ENCODE data around the gene VRK1.

VRK1 gene

DNA sequence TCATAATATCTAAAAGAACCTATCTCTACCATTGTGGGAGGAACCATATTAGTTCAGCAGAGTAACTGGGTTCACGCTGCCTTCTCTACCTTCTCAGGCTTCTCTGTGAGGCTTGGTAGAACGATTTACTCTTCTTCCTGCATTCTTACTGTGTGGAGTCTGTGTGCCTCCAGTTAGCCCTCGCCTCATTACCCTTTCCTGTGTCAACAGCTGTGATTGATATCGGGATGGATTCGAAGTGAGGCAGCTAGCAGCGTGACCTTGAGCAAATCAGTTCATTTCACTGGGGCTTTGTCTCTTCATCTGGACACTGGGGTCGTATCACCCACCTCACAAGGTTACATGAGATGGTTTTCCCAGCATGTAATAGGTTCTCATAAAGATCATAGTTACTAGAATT lies 4.6 kb upstream of the VRK1 start:
- no peak for TF ChIP-seq ARNTL (CRISPR knock-in tag; IDR thresholded peaks at IDR 0.05; ENCODE audit: borderline replicate concordance, low read depth)
- no peak for TF ChIP-seq CSDC2 (CRISPR knock-in tag; IDR thresholded peaks at IDR 0.05)
- TF ChIP-seq, protein P1, sequence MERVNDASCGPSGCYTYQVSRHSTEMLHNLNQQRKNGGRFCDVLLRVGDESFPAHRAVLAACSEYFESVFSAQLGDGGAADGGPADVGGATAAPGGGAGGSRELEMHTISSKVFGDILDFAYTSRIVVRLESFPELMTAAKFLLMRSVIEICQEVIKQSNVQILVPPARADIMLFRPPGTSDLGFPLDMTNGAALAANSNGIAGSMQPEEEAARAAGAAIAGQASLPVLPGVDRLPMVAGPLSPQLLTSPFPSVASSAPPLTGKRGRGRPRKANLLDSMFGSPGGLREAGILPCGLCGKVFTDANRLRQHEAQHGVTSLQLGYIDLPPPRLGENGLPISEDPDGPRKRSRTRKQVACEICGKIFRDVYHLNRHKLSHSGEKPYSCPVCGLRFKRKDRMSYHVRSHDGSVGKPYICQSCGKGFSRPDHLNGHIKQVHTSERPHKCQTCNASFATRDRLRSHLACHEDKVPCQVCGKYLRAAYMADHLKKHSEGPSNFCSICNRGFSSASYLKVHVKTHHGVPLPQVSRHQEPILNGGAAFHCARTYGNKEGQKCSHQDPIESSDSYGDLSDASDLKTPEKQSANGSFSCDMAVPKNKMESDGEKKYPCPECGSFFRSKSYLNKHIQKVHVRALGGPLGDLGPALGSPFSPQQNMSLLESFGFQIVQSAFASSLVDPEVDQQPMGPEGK (CRISPR knock-in tag; IDR thresholded peaks at IDR 0.05; ENCODE audit: borderline replicate concordance) = no peak
- no peak for TF ChIP-seq SNAI2 (CRISPR knock-in tag; IDR thresholded peaks at IDR 0.05)
- TF ChIP-seq ZFP3 (CRISPR knock-in tag; IDR thresholded peaks at IDR 0.05) = no peak
- no peak for TF ChIP-seq ZNF565 (CRISPR knock-in tag; conservative IDR thresholded peaks at IDR 0.05; ENCODE audit: low read depth)
- no peak for TF ChIP-seq GLIS3 (CRISPR knock-in tag; IDR thresholded peaks at IDR 0.05)
- TF ChIP-seq, protein P2, sequence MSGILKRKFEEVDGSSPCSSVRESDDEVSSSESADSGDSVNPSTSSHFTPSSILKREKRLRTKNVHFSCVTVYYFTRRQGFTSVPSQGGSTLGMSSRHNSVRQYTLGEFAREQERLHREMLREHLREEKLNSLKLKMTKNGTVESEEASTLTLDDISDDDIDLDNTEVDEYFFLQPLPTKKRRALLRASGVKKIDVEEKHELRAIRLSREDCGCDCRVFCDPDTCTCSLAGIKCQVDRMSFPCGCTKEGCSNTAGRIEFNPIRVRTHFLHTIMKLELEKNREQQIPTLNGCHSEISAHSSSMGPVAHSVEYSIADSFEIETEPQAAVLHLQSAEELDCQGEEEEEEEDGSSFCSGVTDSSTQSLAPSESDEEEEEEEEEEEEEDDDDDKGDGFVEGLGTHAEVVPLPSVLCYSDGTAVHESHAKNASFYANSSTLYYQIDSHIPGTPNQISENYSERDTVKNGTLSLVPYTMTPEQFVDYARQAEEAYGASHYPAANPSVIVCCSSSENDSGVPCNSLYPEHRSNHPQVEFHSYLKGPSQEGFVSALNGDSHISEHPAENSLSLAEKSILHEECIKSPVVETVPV (CRISPR knock-in tag; IDR thresholded peaks at IDR 0.05) = no peak
- ATAC-seq = no peak

DNA sequence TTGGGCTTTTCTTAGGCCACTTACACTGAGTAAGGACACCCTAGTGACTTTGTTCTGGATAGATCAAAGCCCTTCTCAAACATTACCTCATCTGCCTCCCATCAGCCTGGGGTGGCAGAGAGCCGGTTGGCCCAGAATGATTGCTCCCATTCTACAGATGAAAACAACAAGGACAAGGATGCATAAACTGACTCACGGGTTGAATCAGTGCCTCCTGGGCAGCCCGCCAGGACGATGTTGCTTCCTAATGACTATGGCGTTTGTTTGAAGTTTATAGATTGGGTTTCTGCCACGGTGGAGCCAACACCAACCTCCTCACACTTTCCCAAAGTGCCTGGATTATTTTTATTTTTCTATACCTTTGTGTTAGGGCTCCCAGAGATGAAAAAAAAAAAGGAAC lies 3.6 kb upstream of the VRK1 start:
- TF ChIP-seq ISL1 (CRISPR knock-in tag; IDR thresholded peaks at IDR 0.05) = no peak
- TF ChIP-seq RARB (CRISPR knock-in tag; IDR thresholded peaks at IDR 0.05) = no peak
- no peak for TF ChIP-seq ZNF565 (CRISPR knock-in tag; conservative IDR thresholded peaks at IDR 0.05; ENCODE audit: low read depth)
- TF ChIP-seq, protein P2 (CRISPR knock-in tag; IDR thresholded peaks at IDR 0.05) = no peak
- TF ChIP-seq, protein P3, sequence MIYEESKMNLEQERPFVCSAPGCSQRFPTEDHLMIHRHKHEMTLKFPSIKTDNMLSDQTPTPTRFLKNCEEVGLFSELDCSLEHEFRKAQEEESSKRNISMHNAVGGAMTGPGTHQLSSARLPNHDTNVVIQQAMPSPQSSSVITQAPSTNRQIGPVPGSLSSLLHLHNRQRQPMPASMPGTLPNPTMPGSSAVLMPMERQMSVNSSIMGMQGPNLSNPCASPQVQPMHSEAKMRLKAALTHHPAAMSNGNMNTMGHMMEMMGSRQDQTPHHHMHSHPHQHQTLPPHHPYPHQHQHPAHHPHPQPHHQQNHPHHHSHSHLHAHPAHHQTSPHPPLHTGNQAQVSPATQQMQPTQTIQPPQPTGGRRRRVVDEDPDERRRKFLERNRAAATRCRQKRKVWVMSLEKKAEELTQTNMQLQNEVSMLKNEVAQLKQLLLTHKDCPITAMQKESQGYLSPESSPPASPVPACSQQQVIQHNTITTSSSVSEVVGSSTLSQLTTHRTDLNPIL (CRISPR knock-in tag; IDR thresholded peaks at IDR 0.05; ENCODE audit: low read depth) = no peak
- no peak for TF ChIP-seq ZNF8 (CRISPR knock-in tag; IDR thresholded peaks at IDR 0.05)
- ATAC-seq = no peak

DNA sequence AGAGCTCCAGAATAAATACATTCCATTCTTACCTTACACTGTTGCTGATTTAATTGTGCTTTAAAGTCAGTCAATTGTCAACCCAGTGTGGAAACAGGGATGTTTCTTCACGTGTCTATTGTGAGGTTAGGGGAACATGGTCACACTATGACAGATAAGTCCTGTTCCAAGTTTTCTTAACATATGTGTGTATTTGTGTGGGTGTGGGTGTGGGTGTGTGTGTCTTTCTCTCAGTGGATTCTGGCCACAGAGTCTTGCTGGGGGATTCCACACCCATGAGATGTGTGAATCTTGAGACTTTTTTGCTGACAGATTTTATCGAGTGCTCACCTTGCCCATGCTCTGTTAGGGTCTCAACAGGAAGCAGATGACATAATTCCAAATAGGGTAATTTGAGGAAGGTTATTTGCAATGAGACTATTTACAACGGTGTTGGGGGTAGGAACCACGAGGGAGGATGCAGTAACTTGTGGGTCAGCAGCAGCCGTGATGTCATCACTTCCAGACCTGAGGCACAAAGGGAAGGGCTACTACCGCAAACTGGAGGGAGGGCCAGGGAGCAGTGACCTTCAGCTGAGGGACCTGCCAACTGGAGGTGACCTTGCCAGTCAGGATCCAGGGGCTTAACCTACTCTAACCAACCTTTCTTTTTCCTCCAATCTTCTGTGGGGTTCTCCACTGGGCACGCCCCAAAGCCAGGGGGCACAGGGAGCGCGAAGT lies 1.9 kb upstream of the VRK1 start:
- no peak for ATAC-seq

DNA sequence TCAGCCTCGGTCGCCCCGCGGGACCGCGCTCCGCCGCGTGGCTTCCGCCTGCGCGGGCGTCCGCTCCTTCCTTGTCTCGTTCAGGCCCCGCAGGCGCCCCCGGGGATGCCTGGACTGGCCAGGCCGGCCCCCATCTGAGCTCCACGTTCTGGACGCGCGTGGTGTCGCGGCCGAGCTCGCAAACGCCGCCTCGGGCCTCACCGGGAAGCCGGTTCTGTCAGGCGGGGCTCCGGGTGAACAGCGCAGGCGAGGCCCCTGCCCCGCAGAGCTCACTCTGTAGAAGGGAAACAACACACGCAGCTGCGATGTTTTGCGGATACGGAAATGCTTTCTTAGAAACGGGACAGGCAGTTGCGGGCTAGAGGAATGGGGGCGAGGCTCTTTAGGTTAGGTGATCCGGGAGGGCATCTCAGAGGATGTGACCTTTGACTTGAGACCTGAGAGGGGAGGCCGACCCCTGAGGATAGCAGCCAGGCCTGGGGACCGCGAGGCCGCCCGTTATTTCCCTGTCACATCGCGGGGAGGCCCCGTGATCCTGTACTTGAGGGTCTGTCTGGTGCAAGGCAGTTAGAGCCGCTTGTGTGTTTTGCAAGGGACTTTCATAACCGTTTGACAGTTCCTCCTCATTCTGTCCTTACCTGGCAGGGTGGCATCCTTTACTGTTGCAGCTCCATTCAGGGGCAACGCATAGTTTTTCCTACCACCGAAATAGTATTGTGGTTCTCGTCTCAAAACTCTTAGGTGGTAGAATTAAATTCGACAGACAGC lies 584 bp downstream of the VRK1 start:
- peak; percentile 9 for ATAC-seq
- no peak for TF ChIP-seq PPARA (CRISPR knock-in tag; IDR thresholded peaks at IDR 0.05; ENCODE audit: borderline replicate concordance)
- TF ChIP-seq, protein P4, sequence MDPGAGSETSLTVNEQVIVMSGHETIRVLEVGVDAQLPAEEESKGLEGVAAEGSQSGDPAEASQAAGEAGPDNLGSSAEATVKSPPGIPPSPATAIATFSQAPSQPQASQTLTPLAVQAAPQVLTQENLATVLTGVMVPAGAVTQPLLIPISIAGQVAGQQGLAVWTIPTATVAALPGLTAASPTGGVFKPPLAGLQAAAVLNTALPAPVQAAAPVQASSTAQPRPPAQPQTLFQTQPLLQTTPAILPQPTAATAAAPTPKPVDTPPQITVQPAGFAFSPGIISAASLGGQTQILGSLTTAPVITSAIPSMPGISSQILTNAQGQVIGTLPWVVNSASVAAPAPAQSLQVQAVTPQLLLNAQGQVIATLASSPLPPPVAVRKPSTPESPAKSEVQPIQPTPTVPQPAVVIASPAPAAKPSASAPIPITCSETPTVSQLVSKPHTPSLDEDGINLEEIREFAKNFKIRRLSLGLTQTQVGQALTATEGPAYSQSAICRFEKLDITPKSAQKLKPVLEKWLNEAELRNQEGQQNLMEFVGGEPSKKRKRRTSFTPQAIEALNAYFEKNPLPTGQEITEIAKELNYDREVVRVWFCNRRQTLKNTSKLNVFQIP (CRISPR knock-in tag; IDR thresholded peaks at IDR 0.05; ENCODE audit: borderline replicate concordance, low read depth) = no peak
- TF ChIP-seq, protein P5, sequence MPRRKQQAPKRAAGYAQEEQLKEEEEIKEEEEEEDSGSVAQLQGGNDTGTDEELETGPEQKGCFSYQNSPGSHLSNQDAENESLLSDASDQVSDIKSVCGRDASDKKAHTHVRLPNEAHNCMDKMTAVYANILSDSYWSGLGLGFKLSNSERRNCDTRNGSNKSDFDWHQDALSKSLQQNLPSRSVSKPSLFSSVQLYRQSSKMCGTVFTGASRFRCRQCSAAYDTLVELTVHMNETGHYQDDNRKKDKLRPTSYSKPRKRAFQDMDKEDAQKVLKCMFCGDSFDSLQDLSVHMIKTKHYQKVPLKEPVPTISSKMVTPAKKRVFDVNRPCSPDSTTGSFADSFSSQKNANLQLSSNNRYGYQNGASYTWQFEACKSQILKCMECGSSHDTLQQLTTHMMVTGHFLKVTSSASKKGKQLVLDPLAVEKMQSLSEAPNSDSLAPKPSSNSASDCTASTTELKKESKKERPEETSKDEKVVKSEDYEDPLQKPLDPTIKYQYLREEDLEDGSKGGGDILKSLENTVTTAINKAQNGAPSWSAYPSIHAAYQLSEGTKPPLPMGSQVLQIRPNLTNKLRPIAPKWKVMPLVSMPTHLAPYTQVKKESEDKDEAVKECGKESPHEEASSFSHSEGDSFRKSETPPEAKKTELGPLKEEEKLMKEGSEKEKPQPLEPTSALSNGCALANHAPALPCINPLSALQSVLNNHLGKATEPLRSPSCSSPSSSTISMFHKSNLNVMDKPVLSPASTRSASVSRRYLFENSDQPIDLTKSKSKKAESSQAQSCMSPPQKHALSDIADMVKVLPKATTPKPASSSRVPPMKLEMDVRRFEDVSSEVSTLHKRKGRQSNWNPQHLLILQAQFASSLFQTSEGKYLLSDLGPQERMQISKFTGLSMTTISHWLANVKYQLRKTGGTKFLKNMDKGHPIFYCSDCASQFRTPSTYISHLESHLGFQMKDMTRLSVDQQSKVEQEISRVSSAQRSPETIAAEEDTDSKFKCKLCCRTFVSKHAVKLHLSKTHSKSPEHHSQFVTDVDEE (CRISPR knock-in tag; IDR thresholded peaks at IDR 0.05) = no peak
- TF ChIP-seq ZFP3 (CRISPR knock-in tag; IDR thresholded peaks at IDR 0.05) = no peak
- TF ChIP-seq, protein P1 (CRISPR knock-in tag; IDR thresholded peaks at IDR 0.05; ENCODE audit: borderline replicate concordance) = no peak
- TF ChIP-seq SNAI2 (CRISPR knock-in tag; IDR thresholded peaks at IDR 0.05) = no peak

More for the DNA sequence above, 1.9 kb upstream of the VRK1 start:
- TF ChIP-seq CSDC2 (CRISPR knock-in tag; IDR thresholded peaks at IDR 0.05) (no peak), ESRRG (CRISPR knock-in tag; IDR thresholded peaks at IDR 0.05) (no peak), ZNF8 (CRISPR knock-in tag; IDR thresholded peaks at IDR 0.05) (no peak), GLIS3 (CRISPR knock-in tag; IDR thresholded peaks at IDR 0.05) (no peak), ZFP3 (CRISPR knock-in tag; IDR thresholded peaks at IDR 0.05) (no peak), SNAI2 (CRISPR knock-in tag; IDR thresholded peaks at IDR 0.05) (no peak), BACH2 (CRISPR knock-in tag; IDR thresholded peaks at IDR 0.05; ENCODE audit: borderline replicate concordance) (no peak), ZNF565 (CRISPR knock-in tag; conservative IDR thresholded peaks at IDR 0.05; ENCODE audit: low read depth) (no peak), ISL1 (CRISPR knock-in tag; IDR thresholded peaks at IDR 0.05) (no peak), OSR1 (CRISPR knock-in tag; IDR thresholded peaks at IDR 0.05) (no peak)
- TF ChIP-seq, protein P4 (CRISPR knock-in tag; IDR thresholded peaks at IDR 0.05; ENCODE audit: borderline replicate concordance, low read depth) = no peak

Measured in SK-N-SH treated with all-trans-retinoic acid at 6 μM for 48 hours (cell line).